NOMO-1 treated with dmso at 0.1 percent for 144 hours (cell line): ENCODE measurements around the gene PALLD.
"Not testable (repeated sequence)": the region's sequence is repeated elsewhere in the genome, so short reads cannot be mapped to it uniquely, and the experiment has no call there.

Experiments
- DNase-seq: peaks from one replicate; lab custom pipeline; 2025; ENCODE audit not compliant: unreplicated experiment; lab: John Stamatoyannopoulos, UW

Gene PALLD

GRCh38 chr4:168784786-168785461 lies 288.1 kb downstream of the PALLD start:
- DNase-seq, result no peak

DNA sequence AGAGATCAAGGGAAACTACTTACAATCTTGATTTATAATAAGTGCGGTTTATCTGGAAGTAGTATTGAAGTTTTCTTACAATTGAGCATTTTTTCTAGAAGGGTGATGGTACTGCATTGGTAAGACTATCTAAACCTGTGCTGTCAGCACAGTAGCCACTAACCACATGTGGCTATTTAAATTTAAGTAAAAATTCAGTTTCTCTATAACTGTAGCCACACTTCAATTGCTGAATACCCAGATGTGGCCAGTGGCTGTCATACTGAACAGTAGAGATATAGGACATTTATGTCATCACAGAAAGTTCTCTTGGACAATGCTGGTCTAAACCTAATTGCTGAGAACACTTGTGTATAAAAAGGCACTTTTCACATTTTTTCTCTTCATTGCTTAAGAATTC lies 290.5 kb downstream of the PALLD start:
- DNase-seq, result no peak

GRCh38 chr4:168787801-168788595 lies 291.1 kb downstream of the PALLD start:
- no peak for DNase-seq

DNA sequence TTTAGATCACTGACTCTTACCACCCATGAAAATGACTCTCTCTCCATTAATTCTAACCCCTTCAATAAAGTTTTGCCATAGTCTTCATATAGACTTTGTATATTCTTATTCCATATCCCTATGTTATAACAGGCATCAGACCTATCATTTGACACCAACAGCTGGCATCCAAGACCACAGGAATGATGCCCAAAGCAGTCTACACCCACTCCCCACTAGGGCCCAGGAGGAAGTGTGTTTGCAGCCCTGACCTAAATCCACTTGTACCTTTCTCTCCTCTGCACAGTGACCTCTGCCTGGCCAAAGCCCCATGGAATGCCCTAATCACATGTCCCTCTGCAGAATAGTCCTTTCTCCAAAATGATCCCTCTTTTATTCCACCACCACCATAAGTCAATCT lies 294.0 kb downstream of the PALLD start:
- no peak for DNase-seq

DNA sequence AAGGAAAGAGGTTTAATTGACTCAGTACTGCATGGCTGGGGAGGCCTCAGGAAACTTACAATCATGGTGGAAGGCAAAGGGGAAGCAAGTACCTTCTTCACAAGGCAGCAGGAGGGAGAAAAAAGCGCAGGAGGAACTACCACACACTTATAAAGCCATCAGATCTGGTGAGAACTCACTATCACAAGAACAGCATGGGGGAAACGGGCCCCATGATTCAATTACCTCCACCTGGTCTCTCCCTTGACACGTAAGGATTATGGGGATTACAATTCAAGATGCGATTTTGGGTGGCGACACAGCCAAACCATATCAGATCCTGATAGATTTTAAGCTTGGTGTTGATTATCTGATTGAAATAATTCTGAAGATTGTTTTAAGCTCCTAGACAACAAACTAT lies 294.5 kb downstream of the PALLD start:
- DNase-seq, result no peak

DNA sequence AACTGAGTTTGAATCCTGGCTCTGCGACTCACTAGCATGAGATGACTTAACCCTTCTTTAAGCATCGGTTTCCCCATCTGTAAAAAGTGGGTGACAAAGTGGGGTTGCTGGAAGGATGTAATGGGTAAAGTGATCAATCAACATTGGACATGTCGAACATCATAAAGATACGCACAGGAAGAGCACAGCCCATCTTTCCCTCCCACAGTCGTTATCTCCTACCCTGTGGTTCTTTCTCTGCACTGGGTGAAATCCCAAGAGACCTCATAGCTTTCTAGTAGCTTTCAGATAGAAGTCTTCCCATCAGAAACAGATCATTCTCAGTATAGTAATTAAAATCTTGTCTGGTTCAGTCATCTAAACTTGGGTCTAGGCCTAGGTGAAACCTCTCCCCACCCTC lies 296.7 kb downstream of the PALLD start:
- no peak for DNase-seq

DNA sequence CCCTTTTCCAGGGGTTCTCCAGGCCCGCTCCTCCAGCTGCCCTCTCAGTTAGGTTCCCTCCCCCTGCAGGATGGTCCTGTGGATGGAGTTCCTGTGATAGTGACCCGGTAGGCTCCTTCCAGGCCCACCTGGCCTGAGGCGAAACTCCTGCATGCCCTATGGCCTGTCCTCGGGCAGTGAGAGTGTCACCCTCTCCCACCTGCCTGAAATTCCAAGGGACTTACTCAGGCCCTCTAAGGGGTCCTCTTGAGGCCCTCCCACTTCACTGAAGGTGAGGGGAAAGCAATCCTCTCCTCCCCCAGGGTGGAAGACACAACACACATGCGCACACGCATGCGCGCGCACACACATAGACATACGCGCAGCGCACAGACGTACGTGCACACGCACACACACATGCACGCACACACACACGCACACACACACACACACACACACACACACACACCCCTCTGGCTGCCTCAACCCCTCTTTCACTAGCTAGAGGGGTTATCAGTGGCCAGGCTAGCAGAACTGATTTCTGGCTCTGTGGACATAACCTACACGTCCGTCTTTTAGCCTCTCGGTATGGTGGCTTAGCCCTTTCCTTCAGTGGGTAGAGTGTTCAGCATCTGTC lies 297.3 kb downstream of the PALLD start:
- DNase-seq, result no peak

GRCh38 chr4:168794881-168795280 lies 298.0 kb downstream of the PALLD start:
- no peak for DNase-seq

DNA sequence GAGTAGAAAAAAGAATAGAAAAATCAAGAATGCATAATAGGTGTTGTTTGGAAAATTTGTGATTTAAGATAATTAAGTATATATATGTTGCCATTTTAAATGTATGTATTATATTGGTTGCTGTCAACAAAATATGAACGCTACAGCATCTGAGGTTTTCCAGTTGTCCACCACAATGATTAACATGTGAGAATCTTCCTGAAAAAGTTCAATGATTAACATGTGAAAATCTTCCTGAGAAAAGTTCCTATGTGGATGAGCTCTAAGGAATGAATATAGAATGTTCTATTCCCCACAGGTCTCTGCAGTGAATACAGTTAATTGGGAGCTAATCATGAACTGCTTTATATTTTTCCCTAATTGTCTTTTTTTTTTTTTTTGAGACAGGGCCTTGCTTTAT lies 298.5 kb downstream of the PALLD start:
- DNase-seq, result no peak

DNA sequence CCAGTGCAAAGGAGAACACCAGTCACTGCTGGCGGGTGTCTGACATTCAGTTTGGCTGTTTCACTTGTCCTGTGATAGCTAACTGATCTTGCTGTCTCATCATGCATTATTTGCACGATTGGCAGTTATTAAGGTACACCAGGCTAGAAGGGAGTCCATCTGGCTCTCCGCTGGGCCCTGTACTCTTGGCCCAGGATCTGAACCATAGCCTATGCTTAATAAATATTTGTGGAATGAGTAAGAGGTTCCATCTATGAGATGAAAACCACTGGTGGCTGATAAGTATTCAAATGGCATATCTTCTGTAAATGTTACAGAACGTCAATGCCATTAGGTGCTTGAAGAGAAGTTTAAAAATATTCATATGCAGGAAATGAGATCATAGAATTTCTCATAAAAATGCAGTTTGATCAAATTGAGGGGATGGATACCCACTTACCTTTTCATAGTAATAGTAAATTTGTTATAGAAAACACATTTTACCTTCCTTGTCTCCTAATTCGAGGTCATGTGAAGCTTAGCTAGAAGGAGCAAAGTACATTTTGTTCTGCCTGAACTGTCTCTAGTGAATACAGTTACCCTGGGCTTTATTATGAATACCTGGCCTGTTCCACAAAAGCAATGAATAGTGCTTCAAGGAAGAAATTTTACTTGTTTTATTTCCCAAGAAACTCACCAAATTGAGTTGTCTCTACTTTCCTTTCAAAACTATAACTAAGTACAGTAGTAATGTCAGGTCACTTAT lies 299.7 kb downstream of the PALLD start:
- DNase-seq, result no peak

GRCh38 chr4:168797194-168797593 lies 300.3 kb downstream of the PALLD start:
- DNase-seq, result peak; percentile 42

DNA sequence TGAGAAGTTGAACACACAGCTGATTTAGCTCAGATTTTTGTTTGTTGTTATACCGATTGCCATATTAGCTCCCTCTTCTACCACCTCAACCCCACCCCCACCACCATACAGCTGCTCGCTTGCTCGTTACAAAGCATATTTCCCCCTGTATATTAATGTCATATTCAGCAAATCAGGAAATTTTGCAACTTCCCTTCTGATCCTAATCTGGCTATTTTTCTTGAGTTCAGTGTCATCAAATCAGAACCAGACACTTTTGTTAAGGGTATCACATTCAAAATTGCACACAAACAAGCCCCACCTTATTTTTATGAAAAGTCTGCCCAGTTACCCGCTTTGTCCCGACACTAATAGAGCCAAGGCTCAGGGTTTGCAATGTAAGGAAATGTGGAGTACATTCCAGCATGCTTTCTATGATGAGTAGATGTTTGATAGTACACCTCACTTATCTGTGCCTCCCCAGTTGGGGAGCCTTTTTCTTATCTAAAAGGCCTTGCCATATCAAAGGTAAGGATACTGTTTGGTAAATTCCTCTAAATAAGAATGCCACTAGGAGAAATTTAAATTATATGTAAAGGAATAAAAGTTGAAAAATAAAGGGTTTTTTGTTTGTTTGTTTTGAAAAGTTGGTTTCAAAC lies 301.0 kb downstream of the PALLD start:
- DNase-seq, result no peak

DNA sequence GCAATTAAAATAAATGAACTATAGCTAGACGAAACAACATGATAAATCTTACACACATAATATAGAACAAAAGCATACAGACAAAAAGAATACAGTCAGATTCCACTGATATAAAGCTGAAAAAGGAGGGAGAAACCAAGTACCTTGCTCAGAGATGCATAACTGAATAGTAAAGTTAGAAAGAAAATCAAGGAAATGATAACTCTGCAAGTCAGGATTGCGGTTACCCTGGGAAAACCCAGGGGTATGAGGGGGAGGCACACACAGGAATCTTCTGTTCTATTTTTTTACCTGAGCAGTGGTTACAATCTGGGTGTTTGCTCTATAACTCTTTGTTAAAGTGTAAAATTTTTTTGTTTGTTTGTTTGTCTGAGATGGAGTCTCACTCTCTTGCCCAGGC lies 304.1 kb downstream of the PALLD start:
- no peak for DNase-seq

DNA sequence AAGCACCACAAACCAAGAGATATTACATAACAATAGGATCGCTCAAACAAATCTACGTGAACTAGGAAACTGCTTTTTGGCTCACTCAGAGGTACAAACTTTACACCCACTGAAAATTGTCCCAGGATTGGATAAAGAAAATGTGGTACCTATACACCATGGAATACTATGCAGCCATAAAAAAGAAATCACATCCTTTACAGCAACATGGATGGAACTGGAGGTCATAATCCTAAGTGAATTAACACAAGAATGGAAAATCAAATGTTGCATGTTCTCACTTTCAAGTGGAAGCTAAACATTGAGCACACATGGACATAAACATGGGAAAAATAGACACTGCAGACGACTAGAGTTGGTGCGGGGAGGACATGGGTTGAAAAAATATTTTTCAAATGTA lies 305.4 kb downstream of the PALLD start:
- no peak for DNase-seq

DNA sequence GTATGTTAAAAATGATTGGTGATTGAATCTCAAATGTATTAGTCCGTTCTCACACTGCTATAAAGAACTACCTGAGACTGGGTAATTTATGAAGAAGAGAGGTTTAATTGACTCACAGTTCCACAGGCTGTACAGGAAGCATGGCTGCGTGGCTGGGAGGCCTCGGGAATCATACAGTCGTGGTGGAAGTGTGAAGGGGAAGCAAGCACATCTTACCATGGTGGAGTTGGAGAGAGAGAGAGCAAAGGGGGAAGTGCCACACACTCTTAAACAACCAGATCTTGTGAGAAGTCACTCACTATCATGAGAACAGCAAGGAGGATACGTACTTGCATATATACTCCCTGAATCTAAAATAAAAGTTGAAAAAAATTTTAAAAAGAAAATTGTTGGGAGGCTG lies 306.2 kb downstream of the PALLD start:
- peak; percentile 50 for DNase-seq

DNA sequence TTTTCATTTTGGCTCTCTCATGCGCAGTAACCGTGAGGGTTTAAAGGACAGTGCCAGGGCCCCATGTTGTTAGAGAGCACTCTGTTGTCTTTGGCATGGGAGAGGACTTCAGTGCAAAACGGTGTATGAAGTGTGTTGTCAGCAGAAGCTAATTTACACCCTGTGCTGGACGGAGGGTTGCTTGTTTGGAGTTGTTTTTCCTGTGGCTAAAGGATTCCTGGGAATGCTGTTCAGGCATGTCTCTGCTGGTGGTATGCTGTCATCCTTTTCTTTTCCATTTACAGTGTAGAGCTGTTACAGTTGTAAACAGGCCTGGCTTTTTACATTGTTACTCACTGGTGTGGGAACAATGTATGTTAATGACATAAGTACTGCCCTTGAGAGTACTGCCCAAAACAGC lies 306.9 kb downstream of the PALLD start:
- DNase-seq, result no peak

GRCh38 chr4:168804146-168804545 lies 307.3 kb downstream of the PALLD start:
- DNase-seq, result no peak

GRCh38 chr4:168805341-168805740 lies 308.5 kb downstream of the PALLD start:
- no peak for DNase-seq

DNA sequence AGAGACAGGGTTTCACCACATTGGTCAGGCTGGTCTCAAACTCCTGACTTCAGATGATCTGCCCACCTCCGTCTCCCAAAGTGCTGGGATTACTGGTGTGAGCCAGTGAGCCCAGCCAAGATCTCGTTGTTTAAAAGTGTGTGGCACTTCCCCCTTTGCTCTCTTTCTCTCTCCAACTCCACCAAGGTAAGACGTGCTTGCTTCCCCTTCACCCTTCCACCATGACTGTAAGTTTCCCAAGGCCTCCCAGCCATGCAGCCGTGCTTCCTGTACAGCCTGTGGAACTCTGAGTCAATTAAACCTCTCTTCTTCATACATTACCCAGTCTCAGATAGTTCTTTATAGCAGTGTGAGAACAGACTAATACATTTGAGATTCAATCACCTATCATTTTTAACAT lies 309.4 kb downstream of the PALLD start:
- not testable (repeated sequence) for DNase-seq

- no peak for DNase-seq
Measured at GRCh38 chr4:168811207-168811606, 314.4 kb downstream of the PALLD start.
